Activated T-helper 1 cell treated with anti-CD3 and anti-CD28 coated beads, Interleukin-2, amount 50 U/mL, for 16 hours (primary cell): Measurements from ENCODE around the gene UQCRQ.
A peak's percentile ranks its signal among the peaks of the same experiment; 100 is the strongest.

Source experiments
- DNase-seq, 2 donors: peaks; one replicate each; pipeline ENCODE4 v3.0.0-alpha.2; 2020; ENCODE audit warnings: low read depth in 1 of 2, low spot score in 1 of 2

Gene UQCRQ

DNA sequence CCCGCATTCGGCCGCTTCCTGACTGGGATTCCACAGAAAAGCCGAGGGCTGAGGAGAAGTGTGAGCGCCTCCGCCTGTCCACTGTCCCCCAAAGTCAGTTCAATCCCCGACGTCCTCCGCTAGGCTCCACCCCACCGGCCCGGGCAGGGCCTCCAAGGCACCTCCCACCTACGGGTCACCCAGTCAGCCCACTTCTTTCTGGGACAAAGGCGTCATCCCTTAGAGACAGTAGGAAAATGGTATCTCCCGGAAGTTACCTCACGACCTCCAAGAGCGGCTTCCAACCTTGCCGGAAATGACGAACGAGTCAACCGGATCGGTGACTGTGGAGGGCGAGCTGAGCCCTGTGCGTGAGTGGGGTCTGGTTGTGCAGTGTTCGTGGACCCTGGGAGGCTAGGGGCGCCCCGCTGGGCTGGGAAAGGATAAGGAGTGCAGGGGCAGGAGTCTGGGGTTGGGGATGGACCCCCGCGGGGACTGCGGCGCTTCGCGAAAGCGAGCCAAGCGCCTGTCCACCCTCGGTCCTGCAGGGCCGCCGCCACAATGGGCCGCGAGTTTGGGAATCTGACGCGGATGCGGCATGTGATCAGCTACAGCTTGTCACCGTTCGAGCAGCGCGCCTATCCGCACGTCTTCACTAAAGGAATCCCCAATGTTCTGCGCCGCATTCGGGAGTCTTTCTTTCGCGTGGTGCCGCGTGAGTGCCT is at the start of gene UQCRQ, which contains the start of gene GDF9:
TSS of gene UQCRQ (plus strand) at position 301 of the 704 bp plus-strand sequence. CDS start at position 541, 240 bp downstream.
TSS of gene GDF9 (minus strand) at position 128 of the 704 bp plus-strand sequence. CDS start 1,936 bp downstream, outside the sequence.
- DNase-seq = peak; percentile 71 to 84

- DNase-seq = no peak
These were observed 49.4 kb upstream of the UQCRQ start for GRCh38 chr5:132817011-132817410.

- DNase-seq = no peak
These were observed 47.0 kb upstream of the UQCRQ start for GRCh38 chr5:132819468-132819867.

GRCh38 chr5:132820162-132820754 is 46.2 kb upstream of the UQCRQ start:
- DNase-seq = peak; percentile 78 to 90

DNA sequence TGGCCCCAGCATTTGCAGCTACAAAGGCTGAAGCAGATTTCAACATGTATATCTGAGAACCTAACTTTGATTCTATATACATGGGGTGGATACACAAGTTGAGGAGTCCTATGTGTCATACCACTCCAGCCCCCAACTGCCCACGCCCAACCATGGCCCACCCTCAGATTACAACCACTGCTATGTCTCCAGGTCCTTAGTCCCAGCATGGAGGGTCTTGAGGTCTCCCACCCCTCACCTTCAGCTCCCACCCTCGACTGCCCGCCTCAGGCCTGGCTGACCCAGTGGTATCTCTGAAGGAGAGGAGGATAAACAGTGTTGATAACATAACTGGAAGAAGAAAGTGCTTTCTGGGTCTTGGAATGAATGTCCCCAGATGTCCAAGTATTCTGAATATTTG is 45.1 kb upstream of the UQCRQ start:
- DNase-seq = no peak

- no peak for DNase-seq
These were observed 44.7 kb upstream of the UQCRQ start for GRCh38 chr5:132821791-132822190.

GRCh38 chr5:132822650-132823480 is 43.6 kb upstream of the UQCRQ start:
- no peak for DNase-seq

- no peak for DNase-seq
These were observed 42.9 kb upstream of the UQCRQ start for GRCh38 chr5:132823481-132824050.

DNA sequence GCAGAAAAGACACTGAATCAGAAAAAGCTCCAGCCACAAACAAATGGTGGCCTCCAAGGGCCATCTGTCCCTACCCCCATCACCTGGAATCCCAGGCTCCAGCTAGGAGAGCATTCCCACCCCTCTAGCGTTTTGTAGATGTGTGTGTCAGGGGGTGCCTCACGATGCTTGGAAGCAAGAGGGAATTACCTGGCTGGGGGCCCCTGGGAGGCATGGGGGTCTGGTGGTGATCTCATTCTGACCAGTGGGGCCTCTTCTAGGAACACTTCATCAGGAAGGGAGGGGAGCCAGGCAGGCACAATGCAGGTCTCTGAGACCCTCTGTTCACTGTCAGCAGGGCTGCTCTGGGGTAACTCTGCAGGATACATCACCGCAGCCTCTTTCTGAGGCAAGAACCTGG is 42.0 kb upstream of the UQCRQ start:
- no peak for DNase-seq

- no peak for DNase-seq
These were observed 41.2 kb upstream of the UQCRQ start for GRCh38 chr5:132825033-132825833.

GRCh38 chr5:132825834-132826391 is 40.5 kb upstream of the UQCRQ start:
- no peak for DNase-seq

DNA sequence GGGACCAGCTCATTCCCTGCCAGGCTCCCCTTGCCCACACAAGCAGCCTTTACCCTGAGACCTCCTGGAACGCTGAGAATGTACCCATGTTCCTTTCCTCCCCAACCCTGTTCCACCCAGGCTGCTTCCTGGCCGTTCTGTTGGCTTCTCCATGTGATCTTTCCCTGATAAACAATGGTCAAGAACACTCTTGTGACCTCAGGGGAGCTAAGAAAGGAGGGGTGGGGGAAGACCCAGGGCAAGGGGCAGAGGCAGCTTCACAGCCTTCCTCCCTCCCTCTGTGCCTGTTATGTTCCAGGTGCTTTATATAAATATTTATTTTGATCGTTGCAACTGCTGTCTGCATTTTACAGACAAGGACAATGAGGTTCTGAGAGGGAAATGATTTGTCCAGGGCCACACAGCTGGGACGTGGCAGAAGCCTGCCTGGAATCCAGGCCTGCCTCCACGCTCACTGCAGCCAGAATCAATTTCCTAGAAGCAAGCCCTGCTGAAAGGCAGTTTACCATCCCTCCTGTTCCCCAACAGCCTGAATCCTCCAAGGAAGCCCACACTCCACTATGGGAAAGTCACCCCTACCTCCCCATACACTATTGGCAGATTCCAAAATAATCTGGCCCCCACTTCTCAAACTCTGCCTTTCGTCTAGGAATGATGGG is 39.9 kb upstream of the UQCRQ start:
- DNase-seq = no peak

DNA sequence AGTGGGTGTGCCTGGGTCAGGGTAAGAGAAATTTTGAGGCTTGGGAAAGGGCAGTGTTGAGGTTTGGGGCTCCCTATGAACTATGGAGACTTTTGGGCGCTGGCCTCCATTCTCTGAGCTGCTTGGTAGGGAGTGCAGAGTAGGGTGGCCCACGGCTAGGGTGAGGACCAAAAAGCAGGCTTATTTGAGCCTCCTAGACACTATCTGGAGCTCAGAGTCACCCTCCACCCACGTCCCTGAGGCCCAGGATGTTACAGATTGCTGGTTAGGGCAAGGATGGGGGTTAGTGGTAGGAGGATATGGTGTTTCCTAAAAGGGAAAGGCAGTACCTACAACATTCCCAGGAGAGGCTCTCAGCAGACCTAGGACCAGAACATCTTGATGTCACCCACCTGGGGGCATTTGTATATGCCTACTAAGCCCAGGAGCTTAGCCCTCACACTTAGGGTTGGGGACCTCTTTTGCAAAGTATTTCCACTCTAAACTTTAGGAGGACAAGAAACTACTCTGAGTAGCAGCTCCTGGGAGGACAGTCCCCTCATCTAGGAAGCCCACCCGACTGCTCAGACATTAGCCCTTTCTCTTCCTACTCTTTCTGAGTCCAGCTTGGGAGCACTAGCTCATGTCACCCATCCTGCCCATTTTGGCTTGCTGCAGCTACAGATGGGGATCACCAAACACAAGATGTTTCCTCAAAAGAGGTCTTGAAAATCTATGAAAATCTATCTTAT is 38.3 kb upstream of the UQCRQ start:
- no peak for DNase-seq

DNA sequence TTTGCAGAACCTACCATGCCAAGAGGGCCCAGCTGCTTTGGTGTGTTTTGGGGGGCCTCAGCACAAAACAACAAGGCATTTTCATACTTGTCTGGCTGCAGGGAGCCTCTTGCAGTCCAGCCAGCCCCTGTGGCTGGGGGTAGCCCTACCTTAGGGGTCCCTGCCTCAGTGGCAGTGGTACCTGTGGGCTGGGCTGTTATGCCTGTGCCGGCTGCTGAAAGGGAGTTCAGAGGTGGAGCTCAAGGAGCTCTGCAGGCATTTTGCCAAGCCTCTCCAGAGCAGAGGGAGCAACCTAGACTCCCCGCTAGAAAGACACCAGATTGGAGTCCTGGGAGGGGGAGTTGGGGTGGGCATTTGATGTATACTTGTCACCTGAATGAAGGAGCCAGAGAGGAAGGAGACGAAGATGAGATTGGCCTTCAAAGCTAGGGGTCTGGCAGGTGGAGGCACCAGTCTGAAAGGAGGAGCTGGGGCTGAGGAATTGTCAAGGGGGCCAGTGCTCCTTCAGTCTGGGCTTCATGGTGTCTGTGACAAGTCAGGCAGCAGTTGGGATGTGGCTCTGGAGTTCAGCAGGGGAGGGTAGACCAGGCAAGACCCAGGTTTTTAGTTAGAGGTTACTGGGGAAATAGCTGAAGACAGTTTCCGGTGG is 37.5 kb upstream of the UQCRQ start:
- no peak for DNase-seq

DNA sequence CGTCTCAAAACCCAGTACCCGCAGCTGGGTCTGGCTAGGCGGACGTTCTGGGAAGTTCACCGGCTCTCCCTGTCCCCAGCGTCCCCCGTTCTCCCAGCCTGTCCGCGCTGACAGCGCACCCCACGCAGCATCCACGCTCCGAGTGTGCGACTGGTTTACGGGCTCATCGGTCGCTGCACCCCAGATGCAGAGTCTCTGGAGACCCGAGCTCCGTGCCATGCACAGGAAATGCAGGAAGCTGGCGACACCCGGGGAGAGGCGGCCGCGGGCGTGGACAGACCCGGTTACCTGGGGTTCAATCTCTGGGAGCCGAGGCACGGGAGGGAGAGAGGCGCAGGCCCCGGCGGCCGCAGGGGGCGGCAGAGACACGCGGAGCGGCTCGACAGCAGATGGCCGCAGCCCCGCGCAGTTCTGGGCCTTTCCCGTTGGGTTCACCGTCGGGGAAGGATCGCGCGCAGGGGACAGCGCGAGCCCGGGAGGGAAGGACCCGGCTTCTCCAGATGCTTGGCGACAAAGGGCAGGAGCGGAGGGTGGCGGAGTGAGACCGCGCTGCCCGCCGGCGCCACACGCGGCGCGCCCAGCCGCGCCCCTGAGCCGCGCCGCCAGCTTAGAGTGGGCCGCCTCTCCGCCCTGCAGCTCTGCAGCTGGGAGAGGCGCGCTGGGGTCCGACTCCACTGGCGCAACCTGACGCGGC is 36.6 kb upstream of the UQCRQ start:
- peak; percentile 33 to 58 for DNase-seq

GRCh38 chr5:132830436-132831094 is 35.9 kb upstream of the UQCRQ start, which contains the start of gene SHROOM1:
Gene SHROOM1, minus strand, starts transcription at chr5:132830647. Its CDS starts 4,507 bp downstream, at chr5:132826140.
- DNase-seq = no peak

- DNase-seq = no peak
These were observed 35.2 kb upstream of the UQCRQ start for GRCh38 chr5:132831095-132831860.
